GM12878 (cell line): ENCODE results near the gene SHROOM2.

Experiments used
- BCL3 ChIP-seq: IDR thresholded peaks from 2 replicates; pipeline ENCODE4 v1.6.1; 2011; ENCODE audit warnings: borderline replicate concordance, low read depth, mild to moderate bottlenecking, moderate library complexity, low read length; ENCODE audit not compliant: insufficient read depth, poor library complexity, severe bottlenecking
- BCLAF1 ChIP-seq: fragments of 450-650 bp; IDR thresholded peaks from 2 replicates; pipeline ENCODE4 v1.6.1; 2017; ENCODE audit warnings: antibody characterized with exemption, mild to moderate bottlenecking, moderate library complexity
- CBX3 ChIP-seq: fragments of 200-600 bp; sonication (generic); IDR thresholded peaks from 2 replicates; pipeline ENCODE4 v1.6.1; 2016; ENCODE audit warnings: low read depth, borderline replicate concordance
- CTCF ChIP-seq, 3 experiments: IDR thresholded peaks in 2 of 3; conservative IDR thresholded peaks in 1 of 3; 2 replicates each; pipeline ENCODE4 v1.5.1; 2011; ENCODE audit warnings: low read depth in 3 of 3, low read length in 3 of 3, mild to moderate bottlenecking in 3 of 3, control low read depth in 2 of 3, moderate library complexity in 2 of 3, inconsistent platforms in 1 of 3, mixed read lengths in 1 of 3; ENCODE audit not compliant: control insufficient read depth in 2 of 3, insufficient read depth in 1 of 3; ENCODE audit errors: extremely low read depth in 1 of 3
- E2F4 ChIP-seq: IDR thresholded peaks from 2 replicates; pipeline ENCODE4 v1.6.1; 2012; ENCODE audit warnings: low read depth, low read length, improper control_type of control experiment
- ELK1 ChIP-seq: IDR thresholded peaks from 2 replicates; pipeline ENCODE4 v1.6.1; 2012; ENCODE audit warnings: low read depth, low read length, improper control_type of control experiment
- EP300 ChIP-seq, 2 experiments: fragments of 150-350 bp in 1 of 2; IDR thresholded peaks; 2 replicates each; pipeline ENCODE4 v1.6.1; 2011 to 2012; ENCODE audit warnings: low read depth in 2 of 2, low read length in 2 of 2, borderline replicate concordance in 1 of 2, improper control_type of control experiment in 1 of 2, inconsistent platforms in 1 of 2; ENCODE audit not compliant: control insufficient read depth in 1 of 2
- EZH2 ChIP-seq: IDR thresholded peaks from 2 replicates; pipeline ENCODE4 v1.6.1; 2012; ENCODE audit warnings: low read depth, mild to moderate bottlenecking, control low read depth, inconsistent platforms, low read length, borderline replicate concordance; ENCODE audit not compliant: control insufficient read depth
- MYC ChIP-seq: IDR thresholded peaks from 2 replicates; pipeline ENCODE4 v1.6.1; 2011; ENCODE audit warnings: mild to moderate bottlenecking, low read length, moderate library complexity, inconsistent platforms; ENCODE audit not compliant: insufficient read depth, insufficient replicate concordance, insufficient read length, severe bottlenecking
- POLR2AphosphoS5 ChIP-seq: IDR thresholded peaks from 2 replicates; pipeline ENCODE4 v1.6.1; 2011; ENCODE audit warnings: mild to moderate bottlenecking, low read length, inconsistent platforms
- SP1 ChIP-seq: IDR thresholded peaks from one replicate; pipeline ENCODE4 v1.6.1; 2011; ENCODE audit warnings: low read depth, low read length
- USF1 ChIP-seq: IDR thresholded peaks from 2 replicates; pipeline ENCODE4 v1.6.1; 2011; ENCODE audit warnings: borderline replicate concordance, low read depth, mild to moderate bottlenecking, moderate library complexity, mixed read lengths, low read length; ENCODE audit not compliant: insufficient read depth; ENCODE audit errors: extremely low read length
- YY1 ChIP-seq: IDR thresholded peaks from 2 replicates; pipeline ENCODE4 v1.6.1; 2011; ENCODE audit warnings: low read depth, mild to moderate bottlenecking, low read length
- ZBTB40 ChIP-seq: fragments of 450-650 bp; IDR thresholded peaks from 2 replicates; pipeline ENCODE4 v1.6.1; 2016; ENCODE audit warnings: mild to moderate bottlenecking, moderate library complexity, borderline replicate concordance

GRCh38 chrX:9785254-9785943 is 830 bp upstream of the SHROOM2 start:
- TF ChIP-seq ELK1 = no peak
- TF ChIP-seq MYC = no peak
- TF ChIP-seq CBX3 = no peak
- no peak for TF ChIP-seq BCL3
- TF ChIP-seq YY1 = no peak
- no peak for TF ChIP-seq USF1
- no peak for TF ChIP-seq CTCF (IDR thresholded peaks at IDR 0.05 in 2 of 3, conservative IDR thresholded peaks at IDR 0.05 in 1 of 3; ENCODE audit: control insufficient read depth in 2 of 3, extremely low read depth in 1 of 3, insufficient read depth in 1 of 3, low read depth in 3 of 3, low read length in 3 of 3)
- TF ChIP-seq ZBTB40 = no peak
- no peak for TF ChIP-seq E2F4
- no peak for TF ChIP-seq EP300 (IDR thresholded peaks at IDR 0.05; ENCODE audit: borderline replicate concordance in 1 of 2, control insufficient read depth in 1 of 2, low read depth in 2 of 2, low read length in 2 of 2)
- TF ChIP-seq BCLAF1 = no peak
- TF ChIP-seq SP1 = no peak
- TF ChIP-seq POLR2AphosphoS5 = no peak
- TF ChIP-seq EZH2 = no peak
